ENCODE data around the gene BSPH1. TPM values are rescaled to one million over a fixed set of nuclear protein-coding genes. Genes with fewer than 3 reads are reported as not detected.

The BSPH1 gene
- total and polyA plus RNA-seq, 2 experiments from 2014 or later: not detected

- no peaks in the 10 kb centered on the region for H4K20me1 ChIP-seq (ENCODE audit: insufficient read depth, poor library complexity, severe bottlenecking)
- H3K36me3 ChIP-seq (replicated peaks; ENCODE audit: insufficient read depth, low read depth): no peaks in the 10 kb centered on the region
- H3K4me2 ChIP-seq: no peak overlapping the region
- H3K27ac ChIP-seq: no peak overlapping the region
- no peaks in the 10 kb centered on the region for H3K4me1 ChIP-seq (ENCODE audit: insufficient read depth)
- no peak overlapping the region for H3K4me3 ChIP-seq
- no peaks in the 10 kb centered on the region for H3K9me2 ChIP-seq (replicated peaks; ENCODE audit: insufficient read depth)
- no peak overlapping the region for H2AFZ ChIP-seq
- no peak for DNase-seq (ENCODE audit: low spot score)
- TF ChIP-seq CTCF (IDR thresholded peaks at IDR 0.05; ENCODE audit: poor library complexity): no peak
- TF ChIP-seq EZH2 (IDR thresholded peaks at IDR 0.05; ENCODE audit: borderline replicate concordance): no peak
- TF ChIP-seq EZH2phosphoT487 (IDR thresholded peaks at IDR 0.05; ENCODE audit: low read depth, severe bottlenecking, unreplicated experiment): no peak
- 75% methylated on average over 1 of the region's 2 CpGs for WGBS (ENCODE audit: low lambda C conversion rate, missing lambda C conversion rate)
- H3K79me2 ChIP-seq: no peaks in the 10 kb centered on the region
- H3K9me3 ChIP-seq (ENCODE audit: low read depth): no peaks in the 10 kb centered on the region
- no peaks in the 10 kb centered on the region for H3K27me3 ChIP-seq
Measured at GRCh38 chr19:48023011-48023410, 31.0 kb upstream of the BSPH1 start.

GRCh38 chr19:48020686-48021085 is 28.7 kb upstream of the BSPH1 start:
- H3K36me3 ChIP-seq (replicated peaks; ENCODE audit: insufficient read depth, low read depth): no peaks in the 10 kb centered on the region
- no peaks in the 10 kb centered on the region for H3K9me2 ChIP-seq (replicated peaks; ENCODE audit: insufficient read depth)
- H4K20me1 ChIP-seq (ENCODE audit: insufficient read depth, poor library complexity, severe bottlenecking): no peaks in the 10 kb centered on the region
- H3K27ac ChIP-seq: no peak overlapping the region
- no peaks in the 10 kb centered on the region for H3K9me3 ChIP-seq (ENCODE audit: low read depth)
- no peaks in the 10 kb centered on the region for H3K4me1 ChIP-seq (ENCODE audit: insufficient read depth)
- no peak for DNase-seq (ENCODE audit: low spot score)
- H3K4me2 ChIP-seq: no peak overlapping the region
- H3K4me3 ChIP-seq: no peak overlapping the region
- 98% methylated on average over 3 of the region's 3 CpGs for WGBS (ENCODE audit: low lambda C conversion rate, missing lambda C conversion rate)
- H3K27me3 ChIP-seq: no peaks in the 10 kb centered on the region
- TF ChIP-seq CTCF (IDR thresholded peaks at IDR 0.05; ENCODE audit: poor library complexity): no peak
- TF ChIP-seq EZH2phosphoT487 (IDR thresholded peaks at IDR 0.05; ENCODE audit: low read depth, severe bottlenecking, unreplicated experiment): no peak
- TF ChIP-seq EZH2 (IDR thresholded peaks at IDR 0.05; ENCODE audit: borderline replicate concordance): no peak
- no peaks in the 10 kb centered on the region for H3K79me2 ChIP-seq
- H2AFZ ChIP-seq: no peak overlapping the region

- Histone ChIP-seq H3K9me3 (ENCODE audit: low read depth) (no peaks in the 10 kb centered on the region), H3K79me2 (no peaks in the 10 kb centered on the region), H3K36me3 (replicated peaks; ENCODE audit: insufficient read depth, low read depth) (no peaks in the 10 kb centered on the region), H3K9me2 (replicated peaks; ENCODE audit: insufficient read depth) (no peaks in the 10 kb centered on the region), H4K20me1 (ENCODE audit: insufficient read depth, poor library complexity, severe bottlenecking) (no peaks in the 10 kb centered on the region), H3K27me3 (no peaks in the 10 kb centered on the region), H3K4me1 (ENCODE audit: insufficient read depth) (no peaks in the 10 kb centered on the region), H3K27ac (no peak overlapping the region), H3K4me2 (no peak overlapping the region), H3K4me3 (no peak overlapping the region), H2AFZ (no peak overlapping the region)
- no peak for DNase-seq (ENCODE audit: low spot score)
- TF ChIP-seq CTCF (IDR thresholded peaks at IDR 0.05; ENCODE audit: poor library complexity): no peak
- TF ChIP-seq EZH2phosphoT487 (IDR thresholded peaks at IDR 0.05; ENCODE audit: low read depth, severe bottlenecking, unreplicated experiment): no peak
- TF ChIP-seq EZH2 (IDR thresholded peaks at IDR 0.05; ENCODE audit: borderline replicate concordance): no peak
- WGBS (ENCODE audit: low lambda C conversion rate, missing lambda C conversion rate): 88% methylated on average over 11 of the region's 11 CpGs
Measured at GRCh38 chr19:48010932-48011758, 19.2 kb upstream of the BSPH1 start.
